HepG2 (cell line): ENCODE measurements around the gene LAMA5.

Experiments
- CTCF ChIP-seq: sonication (generic); formaldehyde crosslinking; IDR thresholded peaks from 2 replicates; pipeline ENCODE4 v1.5.0; 2020; ENCODE audit warnings: mild to moderate bottlenecking, missing genetic modification reagents, moderate library complexity
- FOXO4 ChIP-seq: sonication (generic); formaldehyde crosslinking; conservative IDR thresholded peaks from 2 replicates; pipeline ENCODE4 v1.8.1; 2023; ENCODE audit warnings: missing genetic modification reagents
- HOXA7 ChIP-seq: sonication (generic); formaldehyde crosslinking; IDR thresholded peaks from 2 replicates; pipeline ENCODE4 v1.8.1; 2022; ENCODE audit warnings: mild to moderate bottlenecking, missing genetic modification reagents, moderate library complexity
- NPAS2 ChIP-seq: sonication (generic); formaldehyde crosslinking; IDR thresholded peaks from 2 replicates; pipeline ENCODE4 v1.8.0; 2022; ENCODE audit warnings: mild to moderate bottlenecking, missing genetic modification reagents, borderline replicate concordance
- PATZ1 ChIP-seq: sonication (generic); formaldehyde crosslinking; IDR thresholded peaks from 2 replicates; pipeline ENCODE4 v1.4.0; 2020; ENCODE audit warnings: missing genetic modification reagents
- POLR2A ChIP-seq, 2 experiments: IDR thresholded peaks; 2 replicates each; pipeline ENCODE4 v1.6.1; 2011; ENCODE audit warnings: low read depth in 2 of 2, low read length in 2 of 2, mild to moderate bottlenecking in 1 of 2, moderate library complexity in 1 of 2; ENCODE audit not compliant: insufficient read depth in 1 of 2
- SP1 ChIP-seq, 2 experiments: fragments of 450-650 bp in 1 of 2; sonication (generic) in 1 of 2; formaldehyde crosslinking in 1 of 2; IDR thresholded peaks; 2 replicates each; pipeline versions ENCODE4 v1.4.0 to v1.6.1; 2016 to 2020; ENCODE audit warnings: missing genetic modification reagents in 1 of 2
- TCF7L2 ChIP-seq: IDR thresholded peaks from 2 replicates; pipeline ENCODE4 v1.6.1; 2011; ENCODE audit warnings: mild to moderate bottlenecking, low read depth, low read length, moderate library complexity
- ZNF468 ChIP-seq: sonication (generic); formaldehyde crosslinking; IDR thresholded peaks from 2 replicates; pipeline ENCODE4 v1.8.0; 2022; ENCODE audit warnings: mild to moderate bottlenecking, moderate library complexity, missing genetic modification reagents
- ZNF678 ChIP-seq: sonication (generic); formaldehyde crosslinking; IDR thresholded peaks from 2 replicates; pipeline ENCODE4 v1.4.0; 2020; ENCODE audit warnings: mild to moderate bottlenecking, missing genetic modification reagents
- TF ChIP-seq, protein P1 (sequence below): IDR thresholded peaks from 2 replicates; pipeline ENCODE4 v1.6.1; 2018; ENCODE audit warnings: missing genetic modification reagents, mild to moderate bottlenecking, missing compliant biosample characterization

- TF ChIP-seq POLR2A (IDR thresholded peaks at IDR 0.05; ENCODE audit: insufficient read depth in 1 of 2, low read depth in 2 of 2, low read length in 2 of 2) (no peak), HOXA7 (CRISPR knock-in tag) (no peak), SP1 (IDR thresholded peaks at IDR 0.05) (no peak), SP1 (CRISPR knock-in tag; IDR thresholded peaks at IDR 0.05) (no peak), CTCF (CRISPR knock-in tag) (no peak), PATZ1 (no peak), NPAS2 (CRISPR knock-in tag) (no peak), ZNF678 (CRISPR knock-in tag) (no peak), ZNF468 (CRISPR knock-in tag) (no peak), FOXO4 (CRISPR knock-in tag) (no peak), TCF7L2 (no peak)
- TF ChIP-seq, protein P1, sequence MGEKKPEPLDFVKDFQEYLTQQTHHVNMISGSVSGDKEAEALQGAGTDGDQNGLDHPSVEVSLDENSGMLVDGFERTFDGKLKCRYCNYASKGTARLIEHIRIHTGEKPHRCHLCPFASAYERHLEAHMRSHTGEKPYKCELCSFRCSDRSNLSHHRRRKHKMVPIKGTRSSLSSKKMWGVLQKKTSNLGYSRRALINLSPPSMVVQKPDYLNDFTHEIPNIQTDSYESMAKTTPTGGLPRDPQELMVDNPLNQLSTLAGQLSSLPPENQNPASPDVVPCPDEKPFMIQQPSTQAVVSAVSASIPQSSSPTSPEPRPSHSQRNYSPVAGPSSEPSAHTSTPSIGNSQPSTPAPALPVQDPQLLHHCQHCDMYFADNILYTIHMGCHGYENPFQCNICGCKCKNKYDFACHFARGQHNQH = no peak
Observed at GRCh38 chr20:62284448-62284847, 82.7 kb downstream of the LAMA5 start.
